GM12801 (cell line): ENCODE data around the gene STK24.

Experiments
- CTCF ChIP-seq: IDR thresholded peaks from one replicate; pipeline ENCODE4 v1.5.1; 2011; ENCODE audit warnings: control low read depth; ENCODE audit not compliant: insufficient read length; ENCODE audit errors: extremely low read depth

The STK24 gene

GRCh38 chr13:98599502-98600328, 22.8 kb upstream of the STK24 start:
- TF ChIP-seq CTCF = no peak

GRCh38 chr13:98598043-98598442, 21.1 kb upstream of the STK24 start:
- TF ChIP-seq CTCF = no peak

GRCh38 chr13:98595134-98595533, 18.2 kb upstream of the STK24 start:
- no peak for TF ChIP-seq CTCF

- TF ChIP-seq CTCF = no peak
Measured at GRCh38 chr13:98592362-98592732, 15.4 kb upstream of the STK24 start.

GRCh38 chr13:98591721-98592361, 14.9 kb upstream of the STK24 start:
- no peak for TF ChIP-seq CTCF

GRCh38 chr13:98586400-98587345, 9.8 kb upstream of the STK24 start:
- TF ChIP-seq CTCF = no peak

- no peak for TF ChIP-seq CTCF
Measured at GRCh38 chr13:98585946-98586345, 9.0 kb upstream of the STK24 start.
